OCI-LY1 (cell line): ENCODE data around the gene CBLN4.

Source experiments
- CTCF ChIP-seq: fragments of 200-600 bp; sonication (generic), shearing (Covaris generic); IDR thresholded peaks from 2 replicates; pipeline ENCODE4 v1.5.1; 2017; ENCODE audit warnings: mild to moderate bottlenecking, antibody characterized with exemption, low read length, moderate library complexity, mixed read lengths
- EZH2 ChIP-seq: fragments of 200-600 bp; sonication (generic), shearing (Covaris generic); IDR thresholded peaks from 2 replicates; pipeline ENCODE4 v1.8.0; 2017; ENCODE audit warnings: borderline replicate concordance, mixed run types, mild to moderate bottlenecking, antibody characterized with exemption, low read length, moderate library complexity, mixed read lengths

GRCh38 chr20:55964790-55965189, 40.5 kb downstream of the CBLN4 start:
- TF ChIP-seq CTCF (no peak), EZH2 (no peak)
